K562 (cell line): ENCODE results near the gene SHANK1. TPM values are rescaled to one million over a fixed set of nuclear protein-coding genes. Genes with fewer than 3 reads are reported as not detected.

Experiments used
- CBX3 ChIP-seq, 2 experiments: IDR thresholded peaks; 1 replicate in 1 of 2; 2 replicates in 1 of 2; pipeline ENCODE4 v1.6.1; 2012; ENCODE audit warnings: inconsistent platforms in 2 of 2, low read length in 2 of 2, borderline replicate concordance in 1 of 2, control low read depth in 1 of 2
- CBX5 ChIP-seq: IDR thresholded peaks from 2 replicates; pipeline ENCODE4 v1.6.1; 2014; ENCODE audit warnings: low read depth, borderline replicate concordance
- DDX20 ChIP-seq: fragments of 450-650 bp; IDR thresholded peaks from 2 replicates; pipeline ENCODE4 v1.6.1; 2016; ENCODE audit warnings: missing genetic modification characterization, low read depth, mild to moderate bottlenecking, missing compliant biosample characterization, moderate library complexity
- DNMT1 ChIP-seq: fragments of 450-650 bp; IDR thresholded peaks from 2 replicates; pipeline ENCODE4 v1.6.1; 2016; ENCODE audit warnings: antibody characterized with exemption, mild to moderate bottlenecking
- ELF2 ChIP-seq: fragments of 250-450 bp; sonication (Bioruptor Pico); IDR thresholded peaks from 2 replicates; pipeline ENCODE4 v1.5.0; 2021; ENCODE audit warnings: mild to moderate bottlenecking
- HCFC1 ChIP-seq: IDR thresholded peaks from 2 replicates; pipeline ENCODE4 v1.6.1; 2012; ENCODE audit warnings: low read depth, low read length, improper control_type of control experiment
- MEIS2 ChIP-seq: fragments of 450-650 bp; IDR thresholded peaks from 2 replicates; pipeline ENCODE4 v1.6.1; 2014; ENCODE audit warnings: mild to moderate bottlenecking; ENCODE audit not compliant: partially characterized antibody
- NFATC3 ChIP-seq: fragments of 450-650 bp; IDR thresholded peaks from 2 replicates; pipeline ENCODE4 v1.6.1; 2017; ENCODE audit warnings: mild to moderate bottlenecking
- PHB ChIP-seq: fragments of 250-450 bp; sonication (Bioruptor Pico); IDR thresholded peaks from 2 replicates; pipeline ENCODE4 v1.5.0; 2021
- POLR3G ChIP-seq: IDR thresholded peaks from 2 replicates; pipeline ENCODE4 v1.6.1; 2011; ENCODE audit not compliant: insufficient read length, insufficient replicate concordance; ENCODE audit errors: extremely low read depth
- PTBP1 ChIP-seq: fragments of 200-400 bp; formaldehyde crosslinking; IDR thresholded peaks from 2 replicates; pipeline ENCODE4 v1.6.1; 2017; ENCODE audit warnings: low read depth, low read length
- RBFOX2 ChIP-seq: fragments of 200-400 bp; formaldehyde crosslinking; IDR thresholded peaks from 2 replicates; pipeline ENCODE4 v1.6.1; 2017; ENCODE audit warnings: low read depth, mild to moderate bottlenecking, low read length, moderate library complexity
- SMARCA5 ChIP-seq: fragments of 450-650 bp; IDR thresholded peaks from 2 replicates; pipeline ENCODE4 v1.6.1; 2016
- STAG1 ChIP-seq: sonication (generic); formaldehyde crosslinking; IDR thresholded peaks from 2 replicates; pipeline ENCODE4 v1.5.0; 2020; ENCODE audit warnings: missing genetic modification reagents, borderline replicate concordance
- TCFL5 ChIP-seq: fragments of 250-450 bp; sonication (Bioruptor Pico); conservative IDR thresholded peaks from 2 replicates; pipeline ENCODE4 v1.6.1; 2021; ENCODE audit warnings: mild to moderate bottlenecking, moderate library complexity, matching md5 sums
- TEAD1 ChIP-seq, 2 experiments: fragments of 450-650 bp in 1 of 2; sonication (generic) in 1 of 2; formaldehyde crosslinking; IDR thresholded peaks; 2 replicates each; pipeline versions ENCODE4 v1.4.0 to v1.8.0; 2020 to 2022; ENCODE audit warnings: mild to moderate bottlenecking in 2 of 2, missing genetic modification reagents in 1 of 2
- TFE3 ChIP-seq: fragments of 450-650 bp; formaldehyde crosslinking; IDR thresholded peaks from 2 replicates; pipeline ENCODE4 v1.4.0; 2020; ENCODE audit warnings: mild to moderate bottlenecking, mixed read lengths
- TGIF2 ChIP-seq: sonication (generic); formaldehyde crosslinking; IDR thresholded peaks from 2 replicates; pipeline ENCODE4 v1.8.1; 2022; ENCODE audit warnings: mild to moderate bottlenecking, missing genetic modification reagents, moderate library complexity
- THAP7 ChIP-seq: fragments of 250-450 bp; sonication (Bioruptor Pico); IDR thresholded peaks from 2 replicates; pipeline ENCODE4 v1.5.0; 2021
- TOE1 ChIP-seq, 2 experiments: fragments of 450-650 bp in 1 of 2; sonication (generic) in 1 of 2; formaldehyde crosslinking in 1 of 2; IDR thresholded peaks; 2 replicates each; pipeline versions ENCODE4 v1.7.1 to v1.8.0; 2016 to 2022; ENCODE audit warnings: borderline replicate concordance in 2 of 2, mild to moderate bottlenecking in 2 of 2, antibody characterized with exemption in 1 of 2, inconsistent platforms in 1 of 2, low read depth in 1 of 2, missing genetic modification reagents in 1 of 2, moderate library complexity in 1 of 2
- U2AF1 ChIP-seq: fragments of 200-400 bp; formaldehyde crosslinking; optimal IDR thresholded peaks from 2 replicates; pipeline ENCODE3; 2017; ENCODE audit warnings: mild to moderate bottlenecking, low read depth, low read length, moderate library complexity
- USF2 ChIP-seq: sonication (generic); formaldehyde crosslinking; IDR thresholded peaks from 2 replicates; pipeline ENCODE4 v1.5.0; 2020; ENCODE audit warnings: missing genetic modification reagents
- ZKSCAN1 ChIP-seq: fragments of 150-350 bp; IDR thresholded peaks from 2 replicates; pipeline ENCODE4 v1.6.1; 2016; ENCODE audit warnings: low read depth, low read length
- ZNF197 ChIP-seq: fragments of 200-800 bp; sonication (Bioruptor generic); IDR thresholded peaks from 2 replicates; pipeline ENCODE4 v1.6.1; 2016; ENCODE audit warnings: low read depth, missing genetic modification characterization, missing compliant biosample characterization
- ZNF3 ChIP-seq: fragments of 250-450 bp; sonication (Bioruptor Pico); IDR thresholded peaks from 2 replicates; pipeline ENCODE4 v1.5.0; 2021; ENCODE audit warnings: mild to moderate bottlenecking, moderate library complexity
- ZNF311 ChIP-seq: fragments of 250-450 bp; sonication (Bioruptor Pico); IDR thresholded peaks from 2 replicates; pipeline ENCODE4 v1.4.0; 2020; ENCODE audit warnings: mild to moderate bottlenecking, moderate library complexity
- ZNF444 ChIP-seq: fragments of 250-450 bp; sonication (Bioruptor Pico); IDR thresholded peaks from 2 replicates; pipeline ENCODE4 v1.4.0; 2020; ENCODE audit warnings: mild to moderate bottlenecking, moderate library complexity
- ZNF57 ChIP-seq: fragments of 450-650 bp; formaldehyde crosslinking; IDR thresholded peaks from 2 replicates; pipeline ENCODE4 v1.4.0; 2020; ENCODE audit warnings: mild to moderate bottlenecking, moderate library complexity
- ZNF785 ChIP-seq: fragments of 250-450 bp; sonication (Bioruptor Pico); IDR thresholded peaks from 2 replicates; pipeline ENCODE4 v1.4.0; 2020; ENCODE audit warnings: mild to moderate bottlenecking
- polyA plus RNA-seq, 8 experiments: library from polyadenylated mRNA; depleted of rRNA in 4 of 8; stranded (reverse) in 5 of 8; unstranded in 3 of 8; fragments of >200 nt; fragmentation: Nextera tagmentation in 2 of 8; fragmentation: Illumina TruSeq in 1 of 8; extraction: Ambion mirVana in 2 of 8; extraction: Trizol in 1 of 8; gene quantifications; 2 replicates each; pipeline versions ENCODE4 v1.2.1 to v1.2.3, GENCODE V29; 2011 to 2014; ENCODE audit warnings: inconsistent platforms in 1 of 8, missing spikeins in 1 of 8
- total RNA-seq, 7 experiments: library from RNA; depleted of rRNA in 6 of 7; stranded (reverse); fragments of >200 nt in 6 of 7; fragmentation: Illumina TruSeq in 2 of 7; extraction: Trizol in 2 of 7; gene quantifications; 2 replicates each; pipeline versions ENCODE4 v1.2.1 to v1.2.3, GENCODE V29; 2011 to 2021; ENCODE audit warnings: low replicate concordance in 1 of 7

SHANK1 gene
- total and polyA plus RNA-seq, 9 of the 15 experiments (the other 6 are each of a cell fraction or from before 2014, with no cell fraction given) = 0.33 to 1.3 (median 0.55) TPM; not detected in 2

- TF ChIP-seq SMARCA5 (peak; percentile 73), THAP7 (CRISPR knock-in tag) (no peak), ZNF311 (CRISPR knock-in tag) (no peak), DNMT1 (no peak), ZNF197 (CRISPR knock-in tag) (no peak), NFATC3 (no peak), STAG1 (no peak), U2AF1 (no peak), RBFOX2 (no peak), ELF2 (no peak), PTBP1 (0 out of 2 replicates have a peak, but pooled peaks have one; percentile 74), TGIF2 (CRISPR knock-in tag) (no peak), TCFL5 (CRISPR knock-in tag) (no peak), USF2 (CRISPR knock-in tag) (peak; percentile 14; the same call in 1 of the 2 replicates), ZNF444 (no peak), CBX3 (IDR thresholded peaks at IDR 0.05; ENCODE audit: borderline replicate concordance in 1 of 2, low read length in 2 of 2) (peak in 1 of 2 experiments; percentile 42; a peak in 1 of 3 replicates), ZNF57 (no peak), ZKSCAN1 (no peak), PHB (no peak), HCFC1 (peak; percentile 60), POLR3G (no peak), TOE1 (IDR thresholded peaks at IDR 0.05; ENCODE audit: borderline replicate concordance) (no peak), TOE1 (CRISPR knock-in tag; IDR thresholded peaks at IDR 0.05; ENCODE audit: borderline replicate concordance, low read depth) (no peak), TEAD1 (CRISPR knock-in tag; IDR thresholded peaks at IDR 0.05) (no peak), MEIS2 (no peak), ZNF785 (no peak), DDX20 (tag) (no peak), TFE3 (CRISPR knock-in tag) (no peak), ZNF3 (CRISPR knock-in tag) (no peak), CBX5 (no peak)
Observed at GRCh38 chr19:50676625-50677197, 42.9 kb downstream of the SHANK1 start (continued).
